Endodermal cell (in vitro differentiated cells): ENCODE data around the gene SOX8. TPM values are rescaled to one million over a fixed set of nuclear protein-coding genes. Genes with fewer than 3 reads are reported as not detected.

Experiments
- DNase-seq: peaks from one replicate; pipeline ENCODE4 v3.0.0-alpha.2; 2017
- H3K27ac ChIP-seq: 2 replicates; pipeline ENCODE4 v1.5.1; 2013; ENCODE audit warnings: mild to moderate bottlenecking, low read depth, low read length, moderate library complexity
- H3K27me3 ChIP-seq: 2 replicates; pipeline ENCODE4 v1.6.1; 2013; ENCODE audit warnings: mild to moderate bottlenecking, low read length, moderate library complexity; ENCODE audit not compliant: insufficient read depth, control insufficient read depth, poor library complexity, severe bottlenecking
- H3K36me3 ChIP-seq: 2 replicates; pipeline ENCODE4 v1.7.0; 2013; ENCODE audit warnings: mild to moderate bottlenecking, low read length, moderate library complexity; ENCODE audit not compliant: control insufficient read depth, insufficient read depth
- H3K4me1 ChIP-seq: one replicate; pipeline ENCODE4 v1.7.0; 2013; ENCODE audit warnings: low read length; ENCODE audit not compliant: control insufficient read depth, insufficient read depth
- H3K4me3 ChIP-seq: 2 replicates; pipeline ENCODE4 v1.5.1; 2013; ENCODE audit warnings: mild to moderate bottlenecking, low read length, moderate library complexity
- H3K9ac ChIP-seq: 2 replicates; pipeline ENCODE4 v1.6.1; 2013; ENCODE audit warnings: mild to moderate bottlenecking, low read length, moderate library complexity; ENCODE audit not compliant: poor library complexity, severe bottlenecking; ENCODE audit errors: extremely low read depth
- H3K9me3 ChIP-seq: 2 replicates; pipeline ENCODE4 v1.6.1; 2013; ENCODE audit warnings: mild to moderate bottlenecking, low read length, moderate library complexity; ENCODE audit not compliant: control insufficient read depth
- H3K27ac Mint-ChIP-seq: 2 replicates; pipeline ENCODE4 v1.8.0; 2020; ENCODE audit warnings: mixed read lengths
- H3K27me3 Mint-ChIP-seq: 2 replicates; pipeline ENCODE4 v1.8.0; 2021; ENCODE audit warnings: mild to moderate bottlenecking, mixed read lengths; ENCODE audit not compliant: insufficient read depth
- H3K36me3 Mint-ChIP-seq: 2 replicates; pipeline ENCODE4 v1.8.0; 2020; ENCODE audit warnings: low read depth, mixed read lengths
- H3K4me1 Mint-ChIP-seq: 2 replicates; pipeline ENCODE4 v1.8.0; 2020; ENCODE audit warnings: mixed read lengths
- H3K4me3 Mint-ChIP-seq: 2 replicates; pipeline ENCODE4 v1.8.0; 2020; ENCODE audit warnings: mild to moderate bottlenecking, moderate library complexity, mixed read lengths
- H3K9me3 Mint-ChIP-seq: 2 replicates; pipeline ENCODE4 v1.8.0; 2020; ENCODE audit warnings: mild to moderate bottlenecking, mixed read lengths
- CTCF ChIP-seq: fragments of 200-600 bp; sonication (generic); conservative IDR thresholded peaks from 2 replicates; pipeline ENCODE4 v1.5.0; 2021; ENCODE audit warnings: antibody characterized with exemption, mild to moderate bottlenecking
- WGBS, 2 experiments: methylation state at CpG; one replicate each; pipeline versions ENCODE4 v1.1.5 to v1.1.7; 2013; ENCODE audit warnings: missing lambda C conversion rate in 2 of 2, mixed read lengths in 1 of 2; ENCODE audit not compliant: insufficient coverage in 1 of 2, insufficient read length in 1 of 2; 5-methylcytosine and 5-hydroxymethylcytosine counted together
- total RNA-seq, 2 donors: library from RNA; stranded (reverse); fragmentation: NEBNext Ultra II Directional in 1 of 2; extraction: Animal tissue kit (Norgen Biotek cat#: 25700) in 1 of 2; gene quantifications; 2 replicates in 1 of 2; 3 replicates in 1 of 2; pipeline ENCODE4 v1.2.1, GENCODE V29; 2021

The SOX8 gene
- total RNA-seq, 2 donors from 2014 or later, result 0.69 to 5.1 TPM

DNA sequence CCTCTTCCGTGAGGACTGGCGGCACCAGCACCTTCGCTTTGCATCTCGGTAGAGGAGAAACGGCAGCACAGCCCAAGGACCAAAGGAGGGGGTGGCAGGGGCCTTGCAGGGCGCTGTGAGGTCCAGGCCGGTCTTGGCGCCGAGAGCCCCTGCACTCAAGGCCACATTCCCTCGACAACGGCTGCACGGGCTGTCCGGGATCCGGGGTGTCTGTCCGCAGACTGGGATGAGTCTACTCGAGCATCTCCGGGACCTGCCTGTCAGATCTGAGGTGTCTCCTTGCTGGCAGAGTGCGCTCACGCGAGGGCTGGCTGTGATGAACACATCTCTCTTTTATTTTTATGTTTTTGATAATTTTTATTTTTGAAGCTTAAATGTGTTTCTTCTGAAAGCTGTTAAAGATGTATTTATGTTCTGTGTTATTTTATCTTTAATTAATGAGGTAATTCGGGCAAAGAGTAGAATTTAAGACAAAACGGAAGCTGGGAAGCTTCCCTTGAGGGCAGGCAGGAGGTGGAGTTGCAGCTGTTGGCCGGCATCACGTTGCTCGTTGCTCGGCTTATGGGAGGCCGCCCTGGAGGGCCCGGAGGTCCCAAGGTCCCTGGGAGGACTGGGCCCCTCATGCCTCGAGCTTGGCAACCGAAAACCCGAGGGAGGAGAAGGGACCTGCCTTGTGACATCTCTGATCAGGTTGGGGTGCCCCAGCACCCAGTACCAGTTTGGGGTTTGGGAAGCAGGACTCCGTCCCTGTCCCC lies 4.3 kb downstream of the SOX8 start:
- peaks cover 29% of the 10 kb centered on the region for H3K27me3 ChIP-seq
- Mint-ChIP-seq H3K27me3 (peaks cover 19% of the 10 kb centered on the region), H3K36me3 (no peaks in the 10 kb centered on the region), H3K27ac (no peak overlapping the region), H3K4me3 (no peak overlapping the region), H3K4me1 (no peaks in the 10 kb centered on the region), H3K9me3 (no peaks in the 10 kb centered on the region)
- WGBS, 2 experiments, result 93 to 96% methylated on average over 29 to 32 of the region's 32 CpGs
- H3K4me1 ChIP-seq, result no peaks in the 10 kb centered on the region
- DNase-seq, result no peak
- TF ChIP-seq CTCF, result no peak
- no peaks in the 10 kb centered on the region for H3K9me3 ChIP-seq
- no peaks in the 10 kb centered on the region for H3K36me3 ChIP-seq
- H3K4me3 ChIP-seq, result no peak overlapping the region
- no peak overlapping the region for H3K9ac ChIP-seq
- H3K27ac ChIP-seq, result no peak overlapping the region

- no peaks in the 10 kb centered on the region for H3K9me3 ChIP-seq
- H3K36me3 Mint-ChIP-seq, result no peaks in the 10 kb centered on the region
- WGBS, 2 experiments, result 89 to 90% methylated on average over 7 to 8 of the region's 8 CpGs
- peaks cover 17% of the 10 kb centered on the region for H3K27me3 Mint-ChIP-seq
- no peak overlapping the region for H3K4me3 ChIP-seq
- TF ChIP-seq CTCF, result no peak
- H3K4me1 Mint-ChIP-seq, result no peaks in the 10 kb centered on the region
- no peaks in the 10 kb centered on the region for H3K9me3 Mint-ChIP-seq
- DNase-seq, result no peak
- H3K9ac ChIP-seq, result no peak overlapping the region
- no peak overlapping the region for H3K27ac Mint-ChIP-seq
- no peaks in the 10 kb centered on the region for H3K36me3 ChIP-seq
- H3K4me3 Mint-ChIP-seq, result no peak overlapping the region
- H3K27ac ChIP-seq, result no peak overlapping the region
- H3K4me1 ChIP-seq, result no peaks in the 10 kb centered on the region
- H3K27me3 ChIP-seq, result peaks cover 29% of the 10 kb centered on the region
Observed at GRCh38 chr16:986411-986810, 4.8 kb downstream of the SOX8 start.

GRCh38 chr16:986925-987582 lies 5.5 kb downstream of the SOX8 start:
- H3K27me3 Mint-ChIP-seq, result peaks cover 17% of the 10 kb centered on the region
- H3K27ac ChIP-seq, result no peak overlapping the region
- no peaks in the 10 kb centered on the region for H3K4me1 Mint-ChIP-seq
- no peaks in the 10 kb centered on the region for H3K9me3 ChIP-seq
- WGBS, 2 experiments, result 92 to 93% methylated on average over 39 to 44 of the region's 44 CpGs
- H3K4me3 ChIP-seq, result no peak overlapping the region
- no peaks in the 10 kb centered on the region for H3K36me3 ChIP-seq
- peaks cover 25% of the 10 kb centered on the region for H3K27me3 ChIP-seq
- H3K4me3 Mint-ChIP-seq, result no peak overlapping the region
- no peak overlapping the region for H3K9ac ChIP-seq
- H3K9me3 Mint-ChIP-seq, result no peaks in the 10 kb centered on the region
- H3K4me1 ChIP-seq, result no peaks in the 10 kb centered on the region
- H3K27ac Mint-ChIP-seq, result no peak overlapping the region
- no peak for DNase-seq
- TF ChIP-seq CTCF, result no peak
- H3K36me3 Mint-ChIP-seq, result no peaks in the 10 kb centered on the region
